Liver (tissue), 9 donors: Measurements from ENCODE around the gene PTCSC3. TPM values are rescaled to one million over a fixed set of nuclear protein-coding genes. Genes with fewer than 3 reads are reported as not detected.

Experiments used
- DNase-seq: peaks from one replicate; pipeline ENCODE4 v3.0.0-alpha.2; 2017; ENCODE audit warnings: low spot score
- H3K27ac ChIP-seq, 2 donors: one replicate each; pipeline ENCODE4 v1.7.0; 2013; ENCODE audit warnings: inconsistent platforms in 2 of 2, low read length in 2 of 2, control low read depth in 1 of 2, low read depth in 1 of 2, mild to moderate bottlenecking in 1 of 2
- H3K27me3 ChIP-seq, 4 donors: one replicate each; pipeline versions ENCODE4 v1.6.1 to v1.7.0; 2013; ENCODE audit warnings: low read length in 3 of 4, inconsistent platforms in 1 of 4, mild to moderate bottlenecking in 1 of 4, moderate library complexity in 1 of 4; ENCODE audit not compliant: control insufficient read depth in 4 of 4, insufficient read depth in 4 of 4
- H3K36me3 ChIP-seq, 4 donors: one replicate each; pipeline versions ENCODE4 v1.6.1 to v1.7.0; 2013; ENCODE audit warnings: low read length in 3 of 4, mild to moderate bottlenecking in 3 of 4, low read depth in 1 of 4, moderate library complexity in 1 of 4; ENCODE audit not compliant: control insufficient read depth in 4 of 4, insufficient read depth in 3 of 4
- H3K4me1 ChIP-seq, 4 donors: one replicate each; pipeline versions ENCODE4 v1.6.1 to v1.7.0; 2013; ENCODE audit warnings: low read length in 3 of 4, mild to moderate bottlenecking in 3 of 4, moderate library complexity in 1 of 4; ENCODE audit not compliant: control insufficient read depth in 4 of 4, insufficient read depth in 4 of 4
- H3K4me3 ChIP-seq, 3 donors: one replicate each; pipeline versions ENCODE4 v1.6.1 to v1.7.0; 2013; ENCODE audit warnings: low read length in 3 of 3, control low read depth in 1 of 3, low read depth in 1 of 3, mild to moderate bottlenecking in 1 of 3
- H3K9ac ChIP-seq, 2 donors: one replicate each; pipeline ENCODE4 v1.7.0; 2013; ENCODE audit warnings: low read length in 2 of 2, mild to moderate bottlenecking in 2 of 2, moderate library complexity in 2 of 2, control low read depth in 1 of 2, low read depth in 1 of 2
- H3K9me3 ChIP-seq, 4 donors: one replicate each; pipeline versions ENCODE4 v1.6.1 to v1.7.0; 2013; ENCODE audit warnings: low read length in 3 of 4; ENCODE audit not compliant: control insufficient read depth in 4 of 4
- EGR1 ChIP-seq, 2 donors: IDR thresholded peaks; 2 replicates each; pipeline ENCODE4 v1.6.1; 2016 to 2018; ENCODE audit warnings: antibody characterized with exemption in 2 of 2, low read depth in 2 of 2
- FOXA1 ChIP-seq: IDR thresholded peaks from 2 replicates; pipeline ENCODE4 v1.6.1; 2016; ENCODE audit warnings: antibody characterized with exemption
- FOXA2 ChIP-seq: IDR thresholded peaks from 2 replicates; pipeline ENCODE4 v1.6.1; 2016; ENCODE audit warnings: antibody characterized with exemption
- GABPA ChIP-seq, 2 donors: IDR thresholded peaks in 1 of 2; conservative IDR thresholded peaks in 1 of 2; 2 replicates each; pipeline ENCODE4 v1.6.1; 2016; ENCODE audit warnings: antibody characterized with exemption in 2 of 2, mild to moderate bottlenecking in 1 of 2, moderate library complexity in 1 of 2
- HNF4A ChIP-seq, 2 donors: conservative IDR thresholded peaks; 2 replicates each; pipeline ENCODE4 v1.6.1; 2016; ENCODE audit warnings: antibody characterized with exemption in 2 of 2, mild to moderate bottlenecking in 2 of 2
- HNF4G ChIP-seq: IDR thresholded peaks from 2 replicates; pipeline ENCODE4 v1.6.1; 2016; ENCODE audit warnings: antibody characterized with exemption
- JUND ChIP-seq, 2 donors: IDR thresholded peaks; 2 replicates each; pipeline ENCODE4 v1.6.1; 2016; ENCODE audit warnings: antibody characterized with exemption in 2 of 2
- NR2F2 ChIP-seq: IDR thresholded peaks from 2 replicates; pipeline ENCODE4 v1.6.1; 2016; ENCODE audit warnings: antibody characterized with exemption
- RAD21 ChIP-seq, 2 donors: IDR thresholded peaks; 2 replicates each; pipeline ENCODE4 v1.6.1; 2016; ENCODE audit warnings: antibody characterized with exemption in 2 of 2, mild to moderate bottlenecking in 2 of 2
- RXRA ChIP-seq, 2 donors: IDR thresholded peaks; 2 replicates each; pipeline ENCODE4 v1.6.1; 2017 to 2018; ENCODE audit warnings: antibody characterized with exemption in 2 of 2, mild to moderate bottlenecking in 1 of 2
- SP1 ChIP-seq: IDR thresholded peaks from 2 replicates; pipeline ENCODE4 v1.6.1; 2018; ENCODE audit warnings: antibody characterized with exemption, mild to moderate bottlenecking
- TAF1 ChIP-seq: conservative IDR thresholded peaks from 2 replicates; pipeline ENCODE4 v1.6.1; 2016; ENCODE audit warnings: antibody characterized with exemption, mild to moderate bottlenecking
- YY1 ChIP-seq: IDR thresholded peaks from 2 replicates; pipeline ENCODE4 v1.6.1; 2016; ENCODE audit warnings: antibody characterized with exemption, mild to moderate bottlenecking
- WGBS: extraction: QIAGEN DNeasy Blood & Tissue Kit; methylation state at CpG from one replicate; pipeline ENCODE4 v1.1.7; 2013; 5-methylcytosine and 5-hydroxymethylcytosine counted together
- polyA plus RNA-seq, 2 donors: library from polyadenylated mRNA; stranded (reverse) in 1 of 2; unstranded in 1 of 2; fragments of 200-250 nt in 1 of 2; fragments of >200 nt in 1 of 2; fragmentation: Nextera tagmentation in 1 of 2; extraction: Ambion mirVana in 1 of 2; gene quantifications; one replicate each; pipeline versions ENCODE4 v1.2.1 to v1.2.3, GENCODE V29; 2013 to 2015
- total RNA-seq, 2 donors: library from RNA; depleted of rRNA; stranded (reverse); fragments of >200 nt; gene quantifications; one replicate each; pipeline ENCODE4 v1.2.3, GENCODE V29; 2014
- TF ChIP-seq, protein P1 (sequence below): IDR thresholded peaks from 2 replicates; pipeline ENCODE4 v1.6.1; 2016; ENCODE audit warnings: antibody characterized with exemption
- TF ChIP-seq, protein P2 (sequence below): IDR thresholded peaks from 2 replicates; pipeline ENCODE4 v1.6.1; 2016; ENCODE audit warnings: antibody characterized with exemption
- TF ChIP-seq, protein P3 (sequence below): IDR thresholded peaks from 2 replicates; pipeline ENCODE4 v1.6.1; 2016; ENCODE audit warnings: antibody characterized with exemption, mild to moderate bottlenecking
- TF ChIP-seq, protein P4 (sequence below): IDR thresholded peaks from 2 replicates; pipeline ENCODE4 v1.6.1; 2016; ENCODE audit warnings: antibody characterized with exemption
- TF ChIP-seq, protein P5 (sequence below): fragments of 150-350 bp; IDR thresholded peaks from 2 replicates; pipeline ENCODE4 v1.5.1; 2017; ENCODE audit warnings: improper control_type of control experiment, low read depth, low read length; ENCODE audit not compliant: missing input control
- donor health status: healthy.
- donor health status: healthy.
- donor health status: healthy.
- donor health status: healthy.
- donor health status: healthy.

The PTCSC3 gene
- total and polyA plus RNA-seq, 4 donors = not detected

DNA sequence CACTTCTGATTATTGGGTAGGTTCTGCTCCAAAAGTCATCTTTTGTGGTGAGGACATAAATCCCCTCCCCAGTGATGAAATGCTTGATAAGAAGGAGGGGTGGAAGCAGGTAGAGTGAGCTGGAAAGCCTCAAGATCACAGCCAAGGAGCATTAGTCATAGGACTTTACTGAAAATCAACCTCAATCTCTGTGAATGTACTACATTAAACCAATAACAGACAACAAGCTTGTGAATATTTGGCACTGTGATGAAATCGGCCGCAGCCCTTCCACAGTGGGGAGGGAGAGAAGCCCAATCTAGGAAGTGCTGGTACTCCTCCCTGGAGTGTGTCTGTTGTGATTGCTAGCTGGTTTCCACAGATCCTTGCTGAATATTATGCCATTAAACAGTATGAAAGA, 41.2 kb upstream of the PTCSC3 start:
- no peak overlapping the region for H3K4me3 ChIP-seq
- TF ChIP-seq GABPA (IDR thresholded peaks at IDR 0.05 in 1 of 2, conservative IDR thresholded peaks at IDR 0.05 in 1 of 2) = no peak
- no peak for TF ChIP-seq HNF4A (conservative IDR thresholded peaks at IDR 0.05)
- no peaks in the 10 kb centered on the region for H3K4me1 ChIP-seq
- WGBS = 53% methylated on average over 2 of the region's 2 CpGs
- no peaks in the 10 kb centered on the region for H3K9me3 ChIP-seq
- peaks cover 0 to 9% (median 3%) of the 10 kb centered on the region in 4 donors for H3K27me3 ChIP-seq
- H3K27ac ChIP-seq = no peak overlapping the region
- no peak for DNase-seq
- no peaks in the 10 kb centered on the region for H3K36me3 ChIP-seq
- no peak overlapping the region for H3K9ac ChIP-seq

DNA sequence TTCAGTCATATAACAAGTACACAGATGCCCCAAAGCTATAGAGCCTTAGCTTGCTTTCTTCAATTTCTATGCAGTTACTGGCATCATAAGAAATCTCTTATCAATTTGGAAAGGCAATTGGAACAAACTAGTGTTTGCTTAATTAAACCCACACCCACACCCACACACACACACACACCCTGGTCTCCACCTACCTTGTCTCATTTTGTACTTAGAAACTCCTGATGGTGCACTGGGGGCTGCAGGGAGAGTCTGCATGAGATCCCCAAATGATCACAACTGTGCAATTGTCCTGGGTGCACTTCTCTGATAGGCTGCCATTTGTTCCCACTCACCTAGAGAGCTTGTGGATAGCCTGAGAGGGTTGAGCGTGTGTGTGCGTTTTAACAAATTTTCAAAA, 40.5 kb upstream of the PTCSC3 start:
- 94% methylated on average over 2 of the region's 2 CpGs for WGBS
- no peak for DNase-seq
- no peaks in the 10 kb centered on the region for H3K9me3 ChIP-seq
- no peak overlapping the region for H3K4me3 ChIP-seq
- peaks cover 0 to 9% (median 3%) of the 10 kb centered on the region in 4 donors for H3K27me3 ChIP-seq
- H3K36me3 ChIP-seq = no peaks in the 10 kb centered on the region
- TF ChIP-seq RXRA (IDR thresholded peaks at IDR 0.05) (no peak), HNF4G (no peak), SP1 (no peak), FOXA1 (no peak), HNF4A (conservative IDR thresholded peaks at IDR 0.05) (no peak), YY1 (no peak), TAF1 (no peak), RAD21 (IDR thresholded peaks at IDR 0.05) (no peak), JUND (IDR thresholded peaks at IDR 0.05) (no peak), EGR1 (IDR thresholded peaks at IDR 0.05; ENCODE audit: low read depth in 2 of 2) (no peak), NR2F2 (no peak), FOXA2 (no peak), GABPA (IDR thresholded peaks at IDR 0.05 in 1 of 2, conservative IDR thresholded peaks at IDR 0.05 in 1 of 2) (no peak)
- TF ChIP-seq, protein P1, sequence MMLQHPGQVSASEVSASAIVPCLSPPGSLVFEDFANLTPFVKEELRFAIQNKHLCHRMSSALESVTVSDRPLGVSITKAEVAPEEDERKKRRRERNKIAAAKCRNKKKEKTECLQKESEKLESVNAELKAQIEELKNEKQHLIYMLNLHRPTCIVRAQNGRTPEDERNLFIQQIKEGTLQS = no peak
- TF ChIP-seq, protein P2, sequence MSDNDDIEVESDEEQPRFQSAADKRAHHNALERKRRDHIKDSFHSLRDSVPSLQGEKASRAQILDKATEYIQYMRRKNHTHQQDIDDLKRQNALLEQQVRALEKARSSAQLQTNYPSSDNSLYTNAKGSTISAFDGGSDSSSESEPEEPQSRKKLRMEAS = no peak
- TF ChIP-seq, protein P3, sequence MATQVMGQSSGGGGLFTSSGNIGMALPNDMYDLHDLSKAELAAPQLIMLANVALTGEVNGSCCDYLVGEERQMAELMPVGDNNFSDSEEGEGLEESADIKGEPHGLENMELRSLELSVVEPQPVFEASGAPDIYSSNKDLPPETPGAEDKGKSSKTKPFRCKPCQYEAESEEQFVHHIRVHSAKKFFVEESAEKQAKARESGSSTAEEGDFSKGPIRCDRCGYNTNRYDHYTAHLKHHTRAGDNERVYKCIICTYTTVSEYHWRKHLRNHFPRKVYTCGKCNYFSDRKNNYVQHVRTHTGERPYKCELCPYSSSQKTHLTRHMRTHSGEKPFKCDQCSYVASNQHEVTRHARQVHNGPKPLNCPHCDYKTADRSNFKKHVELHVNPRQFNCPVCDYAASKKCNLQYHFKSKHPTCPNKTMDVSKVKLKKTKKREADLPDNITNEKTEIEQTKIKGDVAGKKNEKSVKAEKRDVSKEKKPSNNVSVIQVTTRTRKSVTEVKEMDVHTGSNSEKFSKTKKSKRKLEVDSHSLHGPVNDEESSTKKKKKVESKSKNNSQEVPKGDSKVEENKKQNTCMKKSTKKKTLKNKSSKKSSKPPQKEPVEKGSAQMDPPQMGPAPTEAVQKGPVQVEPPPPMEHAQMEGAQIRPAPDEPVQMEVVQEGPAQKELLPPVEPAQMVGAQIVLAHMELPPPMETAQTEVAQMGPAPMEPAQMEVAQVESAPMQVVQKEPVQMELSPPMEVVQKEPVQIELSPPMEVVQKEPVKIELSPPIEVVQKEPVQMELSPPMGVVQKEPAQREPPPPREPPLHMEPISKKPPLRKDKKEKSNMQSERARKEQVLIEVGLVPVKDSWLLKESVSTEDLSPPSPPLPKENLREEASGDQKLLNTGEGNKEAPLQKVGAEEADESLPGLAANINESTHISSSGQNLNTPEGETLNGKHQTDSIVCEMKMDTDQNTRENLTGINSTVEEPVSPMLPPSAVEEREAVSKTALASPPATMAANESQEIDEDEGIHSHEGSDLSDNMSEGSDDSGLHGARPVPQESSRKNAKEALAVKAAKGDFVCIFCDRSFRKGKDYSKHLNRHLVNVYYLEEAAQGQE = no peak
- TF ChIP-seq, protein P4, sequence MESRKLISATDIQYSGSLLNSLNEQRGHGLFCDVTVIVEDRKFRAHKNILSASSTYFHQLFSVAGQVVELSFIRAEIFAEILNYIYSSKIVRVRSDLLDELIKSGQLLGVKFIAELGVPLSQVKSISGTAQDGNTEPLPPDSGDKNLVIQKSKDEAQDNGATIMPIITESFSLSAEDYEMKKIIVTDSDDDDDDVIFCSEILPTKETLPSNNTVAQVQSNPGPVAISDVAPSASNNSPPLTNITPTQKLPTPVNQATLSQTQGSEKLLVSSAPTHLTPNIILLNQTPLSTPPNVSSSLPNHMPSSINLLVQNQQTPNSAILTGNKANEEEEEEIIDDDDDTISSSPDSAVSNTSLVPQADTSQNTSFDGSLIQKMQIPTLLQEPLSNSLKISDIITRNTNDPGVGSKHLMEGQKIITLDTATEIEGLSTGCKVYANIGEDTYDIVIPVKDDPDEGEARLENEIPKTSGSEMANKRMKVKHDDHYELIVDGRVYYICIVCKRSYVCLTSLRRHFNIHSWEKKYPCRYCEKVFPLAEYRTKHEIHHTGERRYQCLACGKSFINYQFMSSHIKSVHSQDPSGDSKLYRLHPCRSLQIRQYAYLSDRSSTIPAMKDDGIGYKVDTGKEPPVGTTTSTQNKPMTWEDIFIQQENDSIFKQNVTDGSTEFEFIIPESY = no peak
- TF ChIP-seq, protein P5, sequence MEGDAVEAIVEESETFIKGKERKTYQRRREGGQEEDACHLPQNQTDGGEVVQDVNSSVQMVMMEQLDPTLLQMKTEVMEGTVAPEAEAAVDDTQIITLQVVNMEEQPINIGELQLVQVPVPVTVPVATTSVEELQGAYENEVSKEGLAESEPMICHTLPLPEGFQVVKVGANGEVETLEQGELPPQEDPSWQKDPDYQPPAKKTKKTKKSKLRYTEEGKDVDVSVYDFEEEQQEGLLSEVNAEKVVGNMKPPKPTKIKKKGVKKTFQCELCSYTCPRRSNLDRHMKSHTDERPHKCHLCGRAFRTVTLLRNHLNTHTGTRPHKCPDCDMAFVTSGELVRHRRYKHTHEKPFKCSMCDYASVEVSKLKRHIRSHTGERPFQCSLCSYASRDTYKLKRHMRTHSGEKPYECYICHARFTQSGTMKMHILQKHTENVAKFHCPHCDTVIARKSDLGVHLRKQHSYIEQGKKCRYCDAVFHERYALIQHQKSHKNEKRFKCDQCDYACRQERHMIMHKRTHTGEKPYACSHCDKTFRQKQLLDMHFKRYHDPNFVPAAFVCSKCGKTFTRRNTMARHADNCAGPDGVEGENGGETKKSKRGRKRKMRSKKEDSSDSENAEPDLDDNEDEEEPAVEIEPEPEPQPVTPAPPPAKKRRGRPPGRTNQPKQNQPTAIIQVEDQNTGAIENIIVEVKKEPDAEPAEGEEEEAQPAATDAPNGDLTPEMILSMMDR = no peak
- H3K9ac ChIP-seq = no peak overlapping the region
- no peak overlapping the region for H3K27ac ChIP-seq
- H3K4me1 ChIP-seq = no peaks in the 10 kb centered on the region
